ENCODE results near the gene SULF2.

Gene SULF2

DNA sequence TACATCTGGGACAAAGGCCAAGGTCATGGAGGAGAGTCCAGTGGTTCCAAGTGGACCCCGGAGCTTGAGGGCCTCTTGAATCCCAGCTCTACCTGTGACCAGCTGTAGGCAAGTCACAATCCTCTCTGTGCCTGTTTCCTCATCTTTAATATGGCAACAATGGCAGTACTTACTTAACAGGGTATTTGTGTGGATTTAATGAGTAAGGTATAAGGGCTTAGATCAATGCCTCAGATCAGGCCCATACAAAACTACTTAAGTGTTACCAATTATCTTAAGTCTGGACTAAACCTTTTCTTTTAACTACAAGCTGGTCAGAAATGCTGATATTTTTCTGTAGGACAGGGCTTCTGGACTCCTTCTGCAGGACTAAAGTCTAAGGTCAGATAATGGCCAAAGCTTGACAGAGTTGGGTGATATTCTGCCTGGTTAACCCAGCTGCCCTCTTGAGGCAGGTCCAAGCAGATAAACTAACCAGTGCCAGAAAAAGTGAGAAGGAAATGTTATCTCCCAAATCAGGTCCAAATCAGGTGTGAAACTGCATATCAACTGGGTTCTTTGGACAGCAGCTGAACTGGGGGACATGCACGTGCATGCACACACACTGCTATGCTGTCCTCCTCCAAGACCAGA, 2.2 kb downstream of the SULF2 start:
- no peak for DNase-seq

- DNase-seq = no peak
Observed at GRCh38 chr20:47782076-47782475, 3.2 kb downstream of the SULF2 start.

DNA sequence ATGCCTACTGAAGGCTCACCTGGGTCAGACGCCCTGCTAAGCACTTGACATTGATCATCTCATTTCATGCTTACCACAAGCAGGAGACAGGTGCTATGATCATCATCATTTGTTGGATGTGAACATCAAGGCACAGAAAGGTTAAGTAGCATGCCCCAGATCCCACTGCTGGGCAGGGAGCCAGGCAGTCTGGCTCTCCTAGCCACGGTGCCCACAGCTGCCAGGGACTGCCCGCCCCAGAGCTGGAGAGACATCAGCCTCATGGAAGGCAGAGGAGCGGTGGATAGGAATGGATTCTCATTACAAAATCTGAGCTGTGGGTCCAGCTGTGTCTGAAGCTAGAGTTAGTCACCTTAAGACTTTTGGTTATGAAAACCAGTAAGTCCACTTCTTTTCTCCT, 3.6 kb downstream of the SULF2 start:
- DNase-seq = peak; percentile 70

DNA sequence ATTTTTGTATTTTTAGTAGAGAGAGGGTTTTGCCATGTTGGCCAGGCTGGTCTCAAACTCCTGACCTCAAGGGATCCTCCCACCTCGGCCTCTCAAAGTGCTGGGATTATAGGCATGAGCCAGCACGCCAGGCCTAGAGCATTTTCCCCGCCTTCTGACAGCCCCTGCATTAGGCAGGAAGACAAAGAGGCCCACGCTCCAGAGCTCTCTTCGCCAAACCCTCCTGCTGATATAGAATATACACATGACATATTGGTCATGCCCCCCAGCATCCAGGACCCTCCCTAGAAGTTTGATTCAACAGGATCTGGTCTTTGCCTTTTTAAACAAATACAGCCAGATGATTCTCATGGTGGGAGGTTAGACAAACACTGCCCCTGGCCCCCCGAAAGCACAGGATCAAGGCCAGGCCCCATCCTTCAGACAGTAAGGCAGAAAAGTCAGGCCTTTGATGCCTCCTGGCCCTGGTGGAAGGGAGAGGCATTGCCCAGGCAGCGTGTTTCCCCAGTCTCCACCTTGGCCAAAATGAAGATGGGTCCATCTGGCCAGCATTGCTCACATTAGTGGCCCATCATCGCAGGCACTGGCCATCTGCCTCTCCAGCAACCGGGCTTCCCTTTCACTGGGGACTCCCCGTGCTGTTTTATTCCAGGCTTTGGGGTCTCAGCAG, 4.4 kb downstream of the SULF2 start:
- peak; percentile 35 for DNase-seq

GRCh38 chr20:47778398-47779354, 6.6 kb downstream of the SULF2 start:
- DNase-seq = no peak

GRCh38 chr20:47777220-47777619, 8.1 kb downstream of the SULF2 start:
- no peak for DNase-seq

GRCh38 chr20:47776639-47777038, 8.6 kb downstream of the SULF2 start:
- no peak for DNase-seq

DNA sequence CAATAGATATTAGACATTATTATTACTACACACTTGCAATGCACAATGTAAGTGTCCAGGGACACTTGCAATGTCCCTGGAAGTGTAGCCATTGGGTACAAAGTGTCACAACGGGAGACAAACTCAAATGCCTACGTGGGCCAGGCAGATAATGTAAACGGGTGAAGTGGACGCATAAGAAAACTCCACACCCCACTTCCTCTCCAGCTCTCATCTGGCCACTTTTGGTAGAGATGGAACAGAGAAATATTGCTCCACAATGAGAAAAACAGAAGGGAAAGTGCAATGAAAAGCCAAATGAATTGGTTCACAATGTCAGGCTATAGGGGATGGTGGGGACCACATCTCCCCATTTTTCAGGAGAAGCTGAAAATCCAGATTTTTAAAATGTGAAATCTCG, 9.4 kb downstream of the SULF2 start:
- no peak for DNase-seq

GRCh38 chr20:47775039-47775438, 10.2 kb downstream of the SULF2 start:
- no peak for DNase-seq

GRCh38 chr20:47774131-47774777, 11.0 kb downstream of the SULF2 start:
- DNase-seq = no peak

GRCh38 chr20:47773371-47773786, 11.9 kb downstream of the SULF2 start:
- DNase-seq = no peak

DNA sequence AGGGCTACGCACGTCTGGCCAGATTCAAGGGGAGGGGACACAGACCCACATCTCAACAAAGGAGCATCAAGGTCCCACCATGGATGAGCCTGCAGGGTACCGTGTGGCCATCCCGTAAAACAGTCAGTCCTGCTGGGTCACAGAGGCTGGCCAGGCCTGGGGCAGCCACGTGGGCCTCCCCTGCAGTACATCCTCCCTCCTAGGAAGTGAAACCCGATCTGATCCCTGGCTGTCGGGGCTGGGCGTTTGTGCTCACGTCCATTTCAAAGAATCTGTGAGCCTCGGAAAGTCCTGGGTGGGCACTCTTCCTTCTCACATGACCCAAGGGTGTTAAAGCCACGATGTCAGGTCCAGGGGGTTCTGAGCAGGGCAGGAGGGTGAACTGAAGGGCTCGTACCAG, 14.3 kb downstream of the SULF2 start:
- DNase-seq = no peak

GRCh38 chr20:47768016-47768824, 17.1 kb downstream of the SULF2 start:
- DNase-seq = no peak

- DNase-seq = no peak
Observed at GRCh38 chr20:47765691-47766594, 19.3 kb downstream of the SULF2 start.

- DNase-seq = no peak
Observed at GRCh38 chr20:47765271-47765670, 20.0 kb downstream of the SULF2 start.

GRCh38 chr20:47764154-47764733, 21.0 kb downstream of the SULF2 start:
- DNase-seq = no peak

DNA sequence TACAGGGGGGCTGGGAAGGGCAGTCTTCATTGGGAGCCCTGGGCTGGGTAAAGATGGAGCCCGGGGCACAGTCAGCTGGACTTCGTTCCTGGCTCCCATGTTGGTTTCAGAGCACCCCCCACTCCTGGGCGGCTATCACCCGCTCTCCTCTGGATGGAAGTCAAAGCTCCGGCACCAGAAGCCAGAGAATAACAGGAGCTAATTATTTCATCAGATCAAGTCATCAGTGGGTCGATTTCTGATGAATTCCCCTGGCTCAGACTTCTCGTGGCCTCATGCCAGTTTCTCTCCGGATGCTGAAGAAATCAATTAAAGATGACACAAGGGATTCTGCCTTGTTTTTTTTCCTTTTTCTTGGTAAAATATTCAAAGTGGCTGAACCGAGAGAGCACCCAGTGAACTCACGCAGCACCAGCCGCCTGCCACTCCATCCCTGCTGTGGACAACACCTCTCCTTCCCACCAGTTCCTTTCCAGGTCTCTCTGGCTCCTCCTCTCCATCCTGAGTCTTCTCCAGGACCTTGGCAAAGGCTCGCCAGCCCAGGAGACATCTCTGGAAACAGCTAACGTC, 22.5 kb downstream of the SULF2 start:
- no peak for DNase-seq

GRCh38 chr20:47761482-47762047, 23.7 kb downstream of the SULF2 start:
- DNase-seq = no peak

DNA sequence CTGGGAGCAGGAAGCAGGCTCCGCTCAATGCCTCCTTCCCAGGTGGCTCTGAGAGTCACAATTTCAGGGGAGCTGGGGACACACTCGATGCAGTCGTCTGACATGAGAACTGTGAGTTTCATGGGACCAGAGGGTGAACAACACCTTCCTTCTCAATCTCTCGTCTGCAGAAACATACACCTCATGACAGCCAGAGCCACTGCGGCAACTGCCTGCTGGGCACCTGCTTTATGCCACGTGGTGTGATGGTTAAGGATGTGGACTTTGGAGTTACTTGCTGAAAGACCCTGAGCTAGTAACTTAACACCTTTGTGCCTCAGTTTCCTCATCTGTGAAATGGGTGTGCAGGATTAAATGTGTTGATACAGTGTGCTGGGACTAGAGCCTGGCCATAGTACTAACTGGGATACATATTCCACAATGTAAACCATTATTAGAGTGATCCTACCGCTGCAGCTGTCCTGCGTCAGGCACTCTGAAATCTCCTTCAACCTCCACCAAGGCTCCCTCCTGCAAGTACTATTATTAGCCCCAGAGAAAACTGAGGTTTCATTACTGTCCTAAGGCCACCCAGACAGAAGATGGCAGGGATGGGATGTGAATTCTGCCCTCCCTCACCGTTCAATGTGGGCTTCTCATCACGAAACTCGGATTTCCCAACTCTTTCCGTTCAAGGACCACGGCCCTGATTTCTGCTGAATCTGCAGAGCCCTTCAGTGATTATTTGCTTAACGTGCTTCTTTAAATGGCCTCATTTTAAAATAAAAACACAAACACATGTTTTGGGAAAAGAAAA, 24.4 kb downstream of the SULF2 start:
- no peak for DNase-seq
